Stimulated activated CD4-positive, alpha-beta T cell treated with anti-CD3 and anti-CD28 coated beads, TNF-alpha, amount 100 ng/mL, for 4 hours (primary cell): ENCODE measurements around the gene EEF2.

Source experiments
- DNase-seq, 3 experiments: peaks; one replicate each; pipeline ENCODE4 v3.0.0-alpha.2; 2020; ENCODE audit warnings: low read depth in 3 of 3

The EEF2 gene

GRCh38 chr19:3984908-3985642 lies at the start of gene EEF2:
Gene EEF2, minus strand, starts transcription at chr19:3985463. Its CDS starts 83 bp downstream, at chr19:3985380.
- DNase-seq: peak; percentile 84 to 89 (median 89)

- no peak for DNase-seq
Observed at GRCh38 chr19:4034048-4035017, 49.1 kb upstream of the EEF2 start.

- no peak for DNase-seq
Observed at GRCh38 chr19:4033028-4033956, 48.0 kb upstream of the EEF2 start.

GRCh38 chr19:4032436-4032835 lies 47.2 kb upstream of the EEF2 start:
- no peak for DNase-seq

- no peak for DNase-seq
Observed at GRCh38 chr19:4031420-4031819, 46.2 kb upstream of the EEF2 start.

- no peak for DNase-seq
Observed at GRCh38 chr19:4030981-4031380, 45.7 kb upstream of the EEF2 start.

- DNase-seq: no peak
Observed at GRCh38 chr19:4030552-4030951, 45.3 kb upstream of the EEF2 start.

- no peak for DNase-seq
Observed at GRCh38 chr19:4029247-4029614, 44.0 kb upstream of the EEF2 start.

GRCh38 chr19:4028334-4029246 lies 43.3 kb upstream of the EEF2 start:
- no peak for DNase-seq

- no peak for DNase-seq
Observed at GRCh38 chr19:4027146-4027545, 41.9 kb upstream of the EEF2 start.

- no peak for DNase-seq
Observed at GRCh38 chr19:4025317-4025716, 40.1 kb upstream of the EEF2 start.

- no peak for DNase-seq
Observed at GRCh38 chr19:4023600-4024398, 38.5 kb upstream of the EEF2 start.

GRCh38 chr19:4019578-4019977 lies 34.3 kb upstream of the EEF2 start:
- no peak for DNase-seq

GRCh38 chr19:4018775-4019504 lies 33.7 kb upstream of the EEF2 start:
- DNase-seq: no peak

GRCh38 chr19:4018140-4018613 lies 32.9 kb upstream of the EEF2 start:
- no peak for DNase-seq

- DNase-seq: no peak
Observed at GRCh38 chr19:4016903-4017638, 31.8 kb upstream of the EEF2 start.

- no peak for DNase-seq
Observed at GRCh38 chr19:4016486-4016885, 31.2 kb upstream of the EEF2 start.

GRCh38 chr19:4015705-4016402 lies 30.6 kb upstream of the EEF2 start:
- no peak for DNase-seq
